Fibroblast of lung (primary cell): ENCODE data around the gene FBXL17. TPM values are rescaled to one million over a fixed set of nuclear protein-coding genes. Genes with fewer than 3 reads are reported as not detected.

Experiments
- DNase-seq, 2 donors: peaks; one replicate each; pipeline versions ENCODE4 v3.0.0 to v3.0.0-alpha.2; 2010; ENCODE audit warnings: low read depth in 2 of 2
- H2AFZ ChIP-seq: 2 replicates; pipeline ENCODE4 v1.5.1; 2012; ENCODE audit warnings: low read length, control low read depth, inconsistent platforms
- H3K27ac ChIP-seq: 2 replicates; pipeline ENCODE4 v1.5.1; 2011; ENCODE audit warnings: low read length, control low read depth; ENCODE audit not compliant: insufficient read depth
- H3K27me3 ChIP-seq: 2 replicates; pipeline ENCODE4 v1.5.1; 2011; ENCODE audit warnings: mild to moderate bottlenecking, low read length; ENCODE audit not compliant: control insufficient read depth, insufficient read depth
- H3K36me3 ChIP-seq: 2 replicates; pipeline ENCODE4 v1.5.1; 2011; ENCODE audit warnings: low read length; ENCODE audit not compliant: control insufficient read depth, insufficient read depth
- H3K4me1 ChIP-seq: 2 replicates; pipeline ENCODE4 v1.5.1; 2011; ENCODE audit warnings: low read length; ENCODE audit not compliant: control insufficient read depth, insufficient read depth; ENCODE audit errors: extremely low read depth
- H3K4me2 ChIP-seq: 2 replicates; pipeline ENCODE4 v1.5.1; 2011; ENCODE audit warnings: low read length, control low read depth; ENCODE audit not compliant: insufficient read depth; ENCODE audit errors: extremely low read depth
- H3K4me3 ChIP-seq, 4 experiments: fragments of 200-600 bp in 1 of 4; sonication (generic) in 1 of 4; replicated peaks in 1 of 4; 2 replicates each; pipeline ENCODE4 v1.5.1; 2011 to 2016; ENCODE audit warnings: low read length in 4 of 4, low read depth in 3 of 4, mild to moderate bottlenecking in 3 of 4, control low read depth in 2 of 4, inconsistent platforms in 1 of 4, mixed read lengths in 1 of 4; ENCODE audit not compliant: insufficient read depth in 1 of 4; ENCODE audit errors: control extremely low read depth in 1 of 4
- H3K79me2 ChIP-seq: 2 replicates; pipeline ENCODE4 v1.5.1; 2012; ENCODE audit warnings: mild to moderate bottlenecking, low read length, inconsistent platforms; ENCODE audit not compliant: control insufficient read depth, insufficient read depth
- H3K9ac ChIP-seq: 2 replicates; pipeline ENCODE4 v1.5.1; 2011; ENCODE audit warnings: mild to moderate bottlenecking, low read length, control low read depth; ENCODE audit not compliant: insufficient read depth
- H3K9me3 ChIP-seq: 2 replicates; pipeline ENCODE4 v1.5.1; 2012; ENCODE audit warnings: low read depth, low read length; ENCODE audit not compliant: control insufficient read depth, insufficient read depth
- H4K20me1 ChIP-seq: 2 replicates; pipeline ENCODE4 v1.5.1; 2011; ENCODE audit warnings: low read length; ENCODE audit not compliant: control insufficient read depth, insufficient read depth; ENCODE audit errors: extremely low read depth
- CTCF ChIP-seq, 2 donors: IDR thresholded peaks in 1 of 2; conservative IDR thresholded peaks in 1 of 2; 1 replicate in 1 of 2; 2 replicates in 1 of 2; pipeline ENCODE4 v1.5.1; 2011 to 2012; ENCODE audit warnings: low read length in 2 of 2, control low read depth in 1 of 2, inconsistent platforms in 1 of 2, low read depth in 1 of 2, mild to moderate bottlenecking in 1 of 2
- EZH2 ChIP-seq: IDR thresholded peaks from 2 replicates; pipeline ENCODE4 v1.5.1; 2012; ENCODE audit warnings: low read length, control low read depth, mild to moderate bottlenecking; ENCODE audit errors: missing control alignments
- polyA plus RNA-seq, 2 donors: library from polyadenylated mRNA; depleted of rRNA in 1 of 2; stranded (reverse) in 1 of 2; unstranded in 1 of 2; fragments of >200 nt; gene quantifications; 2 replicates each; pipeline ENCODE4 v1.2.1, GENCODE V29; 2011 to 2012; ENCODE audit warnings: missing spikeins in 1 of 2
- total RNA-seq: library from RNA; depleted of rRNA; stranded (reverse); fragments of >200 nt; gene quantifications from 2 replicates; pipeline ENCODE4 v1.2.1, GENCODE V29; 2014

FBXL17 gene
- total and polyA plus RNA-seq, 2 donors (not counting 1 experiment from before 2014, with no cell fraction given), result 7.1 to 8.3 TPM

- H3K27me3 ChIP-seq, result no peaks in the 10 kb centered on the region
- no peaks in the 10 kb centered on the region for H3K9me3 ChIP-seq
- TF ChIP-seq CTCF (conservative IDR thresholded peaks at IDR 0.05 in 1 of 2, IDR thresholded peaks at IDR 0.05 in 1 of 2; ENCODE audit: low read depth in 1 of 2, low read length in 2 of 2), result no peak
- H3K4me1 ChIP-seq, result no peaks in the 10 kb centered on the region
- H3K27ac ChIP-seq, result no peak overlapping the region
- no peak overlapping the region for H3K9ac ChIP-seq
- no peak overlapping the region for H3K4me2 ChIP-seq
- H3K79me2 ChIP-seq, result no peaks in the 10 kb centered on the region
- no peak overlapping the region for H2AFZ ChIP-seq
- H3K4me3 ChIP-seq, result no peak overlapping the region
- no peaks in the 10 kb centered on the region for H3K36me3 ChIP-seq
- DNase-seq, result no peak
- no peaks in the 10 kb centered on the region for H4K20me1 ChIP-seq
Measured at GRCh38 chr5:108334225-108334624, 47.7 kb downstream of the FBXL17 start.

GRCh38 chr5:108326982-108327381 is 54.9 kb downstream of the FBXL17 start:
- H3K9me3 ChIP-seq, result no peaks in the 10 kb centered on the region
- H3K4me3 ChIP-seq, result no peak overlapping the region
- H2AFZ ChIP-seq, result no peak overlapping the region
- no peaks in the 10 kb centered on the region for H3K79me2 ChIP-seq
- no peaks in the 10 kb centered on the region for H3K4me1 ChIP-seq
- H3K27me3 ChIP-seq, result no peaks in the 10 kb centered on the region
- H3K4me2 ChIP-seq, result no peak overlapping the region
- DNase-seq, result no peak
- no peak overlapping the region for H3K27ac ChIP-seq
- no peak overlapping the region for H3K9ac ChIP-seq
- no peaks in the 10 kb centered on the region for H3K36me3 ChIP-seq
- no peak for TF ChIP-seq EZH2
- TF ChIP-seq CTCF (conservative IDR thresholded peaks at IDR 0.05 in 1 of 2, IDR thresholded peaks at IDR 0.05 in 1 of 2; ENCODE audit: low read depth in 1 of 2, low read length in 2 of 2), result no peak
- H4K20me1 ChIP-seq, result no peaks in the 10 kb centered on the region

- Histone ChIP-seq H3K36me3 (no peaks in the 10 kb centered on the region), H3K9ac (no peak overlapping the region), H4K20me1 (no peaks in the 10 kb centered on the region), H3K4me2 (no peak overlapping the region), H3K27me3 (no peaks in the 10 kb centered on the region), H3K79me2 (no peaks in the 10 kb centered on the region), H3K9me3 (no peaks in the 10 kb centered on the region), H3K27ac (no peak overlapping the region), H3K4me3 (no peak overlapping the region), H3K4me1 (no peaks in the 10 kb centered on the region), H2AFZ (no peak overlapping the region)
- TF ChIP-seq CTCF (conservative IDR thresholded peaks at IDR 0.05 in 1 of 2, IDR thresholded peaks at IDR 0.05 in 1 of 2; ENCODE audit: low read depth in 1 of 2, low read length in 2 of 2) (no peak), EZH2 (no peak)
- no peak for DNase-seq
Measured at GRCh38 chr5:108324886-108325285, 57.0 kb downstream of the FBXL17 start.
